Measurements from ENCODE around the gene ZMYM2. TPM values are rescaled to one million over a fixed set of nuclear protein-coding genes. Genes with fewer than 3 reads are reported as not detected.

ZMYM2 gene
- total and polyA plus RNA-seq, 10 of the 15 experiments (the other 5 are each of a cell fraction or from before 2014, with no cell fraction given), result 9.5 to 60.4 (median 34.6) TPM

DNA sequence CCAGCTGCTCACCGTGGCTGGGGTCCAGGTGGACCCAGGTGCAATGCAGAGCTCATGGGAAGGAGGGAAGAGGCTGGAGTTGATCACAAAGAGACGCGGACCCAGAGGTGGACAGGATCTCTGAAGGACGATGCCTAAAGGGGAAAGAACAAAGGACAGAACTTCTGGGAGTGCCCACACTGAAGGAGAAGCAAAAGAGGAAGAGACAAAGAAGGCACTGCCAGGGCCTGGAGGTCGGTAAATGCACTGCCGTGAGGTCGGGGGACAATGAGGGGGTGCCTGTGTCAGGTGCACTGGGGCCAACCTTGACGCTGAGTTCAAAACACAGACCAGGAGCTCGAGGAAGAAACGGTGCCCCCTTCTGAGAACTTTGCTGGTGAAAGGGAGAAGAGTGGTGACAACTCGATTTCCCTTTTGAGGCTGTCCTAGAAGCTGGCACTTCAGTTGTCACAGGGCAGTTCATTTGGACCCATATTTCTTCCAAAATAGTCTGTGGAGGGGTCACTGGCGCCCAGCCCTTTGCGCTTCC lies 146.7 kb downstream of the ZMYM2 start:
- in situ Hi-C loops (cut with MboI) (no loop called here), intact Hi-C loops (cut with micrococcal nuclease; ENCODE audit: unreplicated experiment) (no loop called here)
- ChIA-PET POLR2A (no interaction called here), CTCF (no interaction called here), SMC1A (ENCODE audit: uncharacterized antibody, unreplicated experiment) (no interaction called here), RAD21 (ENCODE audit: unreplicated experiment) (no interaction called here)
- FAIRE-seq (no peak), ATAC-seq (no peak), DNase-seq (ENCODE audit: low read depth, low spot score) (no peak)
- WGBS (ENCODE audit: insufficient coverage, insufficient replicate concordance, low lambda C conversion rate, missing lambda C conversion rate), result 53% methylated on average over 13 of the region's 13 CpGs
- no peak overlapping the region for H3K4me2 ChIP-seq (ENCODE audit: control insufficient read depth, insufficient read depth)
- no peaks in the 10 kb centered on the region for H3K36me3 ChIP-seq (ENCODE audit: control insufficient read depth in 2 of 2, insufficient read depth in 2 of 2, low read length in 1 of 2)
- TF ChIP-seq PAX8 (IDR thresholded peaks at IDR 0.05), result no peak
- no peak for TF ChIP-seq MYB (IDR thresholded peaks at IDR 0.05; ENCODE audit: borderline replicate concordance, low read depth, low read length)
- no peak for TF ChIP-seq BHLHE40 (IDR thresholded peaks at IDR 0.05; ENCODE audit: borderline replicate concordance in 1 of 2, low read depth in 2 of 2, low read length in 1 of 2)
- no peak for TF ChIP-seq TCF7 (IDR thresholded peaks at IDR 0.05; ENCODE audit: borderline replicate concordance)
- TF ChIP-seq, protein P1, sequence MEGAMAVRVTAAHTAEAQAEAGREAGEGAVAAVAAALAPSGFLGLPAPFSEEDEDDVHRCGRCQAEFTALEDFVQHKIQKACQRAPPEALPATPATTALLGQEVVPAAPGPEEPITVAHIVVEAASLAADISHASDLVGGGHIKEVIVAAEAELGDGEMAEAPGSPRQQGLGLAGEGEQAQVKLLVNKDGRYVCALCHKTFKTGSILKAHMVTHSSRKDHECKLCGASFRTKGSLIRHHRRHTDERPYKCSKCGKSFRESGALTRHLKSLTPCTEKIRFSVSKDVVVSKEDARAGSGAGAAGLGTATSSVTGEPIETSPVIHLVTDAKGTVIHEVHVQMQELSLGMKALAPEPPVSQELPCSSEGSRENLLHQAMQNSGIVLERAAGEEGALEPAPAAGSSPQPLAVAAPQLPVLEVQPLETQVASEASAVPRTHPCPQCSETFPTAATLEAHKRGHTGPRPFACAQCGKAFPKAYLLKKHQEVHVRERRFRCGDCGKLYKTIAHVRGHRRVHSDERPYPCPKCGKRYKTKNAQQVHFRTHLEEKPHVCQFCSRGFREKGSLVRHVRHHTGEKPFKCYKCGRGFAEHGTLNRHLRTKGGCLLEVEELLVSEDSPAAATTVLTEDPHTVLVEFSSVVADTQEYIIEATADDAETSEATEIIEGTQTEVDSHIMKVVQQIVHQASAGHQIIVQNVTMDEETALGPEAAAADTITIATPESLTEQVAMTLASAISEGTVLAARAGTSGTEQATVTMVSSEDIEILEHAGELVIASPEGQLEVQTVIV (IDR thresholded peaks at IDR 0.05; ENCODE audit: borderline replicate concordance, partially characterized antibody), result no peak
- no peak for TF ChIP-seq TARDBP (IDR thresholded peaks at IDR 0.05; ENCODE audit: borderline replicate concordance)
- no peak for TF ChIP-seq SUPT20H (IDR thresholded peaks at IDR 0.05; ENCODE audit: borderline replicate concordance, control insufficient read depth, low read depth, low read length)
- no peak for TF ChIP-seq SP1 (IDR thresholded peaks at IDR 0.05; ENCODE audit: low read depth, low read length)
- TF ChIP-seq RAD51 (IDR thresholded peaks at IDR 0.05), result no peak
- TF ChIP-seq RFX5 (IDR thresholded peaks at IDR 0.05; ENCODE audit: low read depth, low read length), result no peak
- no peaks in the 10 kb centered on the region for H3K27me3 ChIP-seq (replicated peaks in 1 of 2; ENCODE audit: control insufficient read depth in 2 of 2, insufficient read depth in 2 of 2, low read length in 1 of 2)
- H3K4me1 ChIP-seq (ENCODE audit: control insufficient read depth, insufficient read depth, low read length), result no peaks in the 10 kb centered on the region
- H3K9ac ChIP-seq (ENCODE audit: control insufficient read depth, insufficient read depth, low read length), result no peak overlapping the region
- H3K9me3 ChIP-seq (replicated peaks; ENCODE audit: control insufficient read depth, insufficient read depth, low read length), result no peaks in the 10 kb centered on the region
- H2AFZ ChIP-seq (ENCODE audit: control insufficient read depth, low read depth, low read length), result no peak overlapping the region
- no peak overlapping the region for H3K27ac ChIP-seq (ENCODE audit: control insufficient read depth, insufficient read depth)
- no peaks in the 10 kb centered on the region for H4K20me1 ChIP-seq (ENCODE audit: control insufficient read depth, insufficient read depth)
- no TSS peak for BruUV-seq (replicated peaks)
- no peaks in the 10 kb centered on the region for H3K79me2 ChIP-seq (ENCODE audit: control insufficient read depth, insufficient read depth, low read length)
- H3K4me3 ChIP-seq, result no peak overlapping the region
